GM21381 (cell line): Measurements from ENCODE around the gene SLC17A2.

ENCODE experiments used
- ATAC-seq: cut with Tn5 transposase; IDR thresholded peaks from one replicate; pipeline ENCODE4 v1.9.1; 2021; ENCODE audit warnings: mild to moderate bottlenecking, moderate library complexity; ENCODE audit not compliant: unreplicated experiment

SLC17A2 gene

DNA sequence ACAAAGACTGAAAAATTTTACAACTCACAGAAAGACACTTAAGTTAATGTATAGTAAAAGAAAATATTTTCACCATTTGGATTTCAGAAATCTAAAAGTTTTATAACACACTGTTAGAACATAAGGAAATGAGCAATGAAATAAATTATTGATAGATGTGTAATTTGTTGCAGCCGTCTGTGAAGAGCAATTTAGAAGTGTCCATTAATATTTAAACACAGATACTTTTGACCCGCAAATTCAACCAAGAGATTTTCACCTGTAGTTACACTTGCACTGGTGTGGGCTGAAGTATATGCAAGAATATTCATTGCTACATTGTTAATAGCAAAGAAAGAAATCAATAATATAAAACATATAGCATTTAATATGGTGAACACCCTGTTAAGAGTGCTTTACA is 41.9 kb downstream of the SLC17A2 start:
- ATAC-seq = no peak

DNA sequence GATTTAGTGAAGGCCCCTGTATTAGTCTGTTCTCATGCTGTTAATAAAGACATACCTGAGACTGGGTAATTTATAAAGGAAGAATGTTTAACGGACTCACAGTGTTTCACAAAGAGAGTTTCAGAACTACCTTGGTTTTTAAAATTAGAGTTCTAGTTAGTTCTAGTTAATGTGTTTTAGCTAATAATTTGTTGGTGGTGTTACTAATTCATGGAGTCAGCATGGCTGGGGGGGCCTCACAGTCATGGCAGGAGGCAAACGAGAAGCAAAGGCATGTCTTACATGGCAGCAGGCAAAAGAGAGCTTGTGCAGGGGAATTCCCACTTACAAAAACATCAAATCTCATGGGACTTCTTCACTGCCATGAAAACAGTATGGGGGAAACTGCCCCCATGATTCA is 44.4 kb downstream of the SLC17A2 start:
- ATAC-seq = no peak

- ATAC-seq = no peak
Measured at GRCh38 chr6:25883991-25884390, 46.5 kb downstream of the SLC17A2 start.

GRCh38 chr6:25883536-25883935 is 47.0 kb downstream of the SLC17A2 start:
- ATAC-seq = no peak

GRCh38 chr6:25882051-25882496 is 48.4 kb downstream of the SLC17A2 start:
- ATAC-seq = no peak

DNA sequence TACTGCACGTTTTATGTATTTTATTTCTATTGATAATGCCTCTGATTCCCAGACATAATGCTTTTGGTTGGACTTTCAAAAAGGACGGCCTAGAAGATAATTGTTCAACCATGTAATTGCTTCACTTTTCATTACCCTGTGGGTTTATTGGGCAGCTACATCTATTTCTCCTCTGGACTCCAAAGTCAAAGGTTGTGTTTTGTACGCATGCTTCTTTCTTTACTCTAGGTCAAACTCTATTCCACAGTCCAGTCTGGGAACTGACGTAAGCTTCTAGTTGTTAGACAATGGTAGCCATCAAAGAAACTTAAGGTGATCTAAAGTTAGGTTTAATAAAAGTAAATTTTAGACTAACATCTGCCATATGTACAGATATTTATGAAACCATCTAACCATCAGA is 49.9 kb downstream of the SLC17A2 start:
- ATAC-seq = no peak

- ATAC-seq = no peak
Measured at GRCh38 chr6:25878721-25879322, 51.7 kb downstream of the SLC17A2 start.

DNA sequence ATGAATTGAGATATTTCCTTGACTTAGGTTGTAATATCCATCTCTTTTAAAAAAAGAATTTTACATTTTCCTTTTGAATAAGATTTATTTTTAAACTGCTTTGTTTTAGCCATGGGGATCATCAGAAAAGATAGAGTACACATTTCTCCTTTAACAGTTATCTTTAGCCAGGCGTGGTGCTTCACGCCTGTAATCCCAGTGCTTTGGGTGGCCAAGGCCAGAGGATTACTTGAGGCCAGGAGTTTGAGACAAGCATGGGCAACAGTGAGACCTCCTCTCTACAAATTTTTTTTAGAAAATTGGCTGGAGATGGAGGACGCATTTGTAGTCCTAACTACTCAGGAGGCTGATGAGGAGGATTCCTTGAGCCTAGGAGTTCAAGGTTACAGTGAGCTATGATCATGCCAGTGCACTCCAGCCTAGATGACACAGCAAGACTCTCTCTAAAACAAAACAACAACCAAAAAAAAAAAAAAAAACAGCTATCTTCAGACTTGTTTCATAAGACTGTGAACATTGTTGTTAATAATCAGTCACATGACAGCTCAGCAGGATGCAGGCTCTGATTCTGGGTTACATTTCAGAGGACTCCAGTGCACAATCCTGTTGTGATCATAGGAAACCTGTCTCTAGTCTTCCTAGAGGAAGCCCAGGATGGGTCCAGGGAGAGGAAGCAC is 54.4 kb downstream of the SLC17A2 start:
- ATAC-seq = no peak

DNA sequence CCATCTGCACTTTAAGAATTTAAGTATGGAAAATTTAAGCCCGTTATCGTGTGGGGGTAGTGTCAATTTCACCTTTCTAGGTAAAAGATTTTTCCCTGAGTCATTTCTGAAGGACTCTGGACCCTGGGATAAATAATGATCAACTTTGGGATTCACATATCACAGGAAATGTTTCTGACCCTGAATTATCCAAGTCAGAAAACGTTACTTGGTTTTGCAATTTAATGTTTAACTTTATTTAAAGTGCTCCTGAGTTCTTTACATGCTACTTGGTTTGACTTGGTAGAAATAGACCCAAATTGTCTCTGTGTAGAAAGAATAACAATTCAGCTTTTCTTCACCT is 55.0 kb downstream of the SLC17A2 start:
- ATAC-seq = no peak

GRCh38 chr6:25874822-25875562 is 55.5 kb downstream of the SLC17A2 start:
- no peak for ATAC-seq

- no peak for ATAC-seq
Measured at GRCh38 chr6:25874118-25874517, 56.4 kb downstream of the SLC17A2 start, which contains the start of gene SLC17A3. TSS of gene SLC17A3 (minus strand) at chr6:25874243. CDS start at chr6:25868387, 5,856 bp downstream.

GRCh38 chr6:25872814-25873213 is 57.7 kb downstream of the SLC17A2 start:
- ATAC-seq = no peak

DNA sequence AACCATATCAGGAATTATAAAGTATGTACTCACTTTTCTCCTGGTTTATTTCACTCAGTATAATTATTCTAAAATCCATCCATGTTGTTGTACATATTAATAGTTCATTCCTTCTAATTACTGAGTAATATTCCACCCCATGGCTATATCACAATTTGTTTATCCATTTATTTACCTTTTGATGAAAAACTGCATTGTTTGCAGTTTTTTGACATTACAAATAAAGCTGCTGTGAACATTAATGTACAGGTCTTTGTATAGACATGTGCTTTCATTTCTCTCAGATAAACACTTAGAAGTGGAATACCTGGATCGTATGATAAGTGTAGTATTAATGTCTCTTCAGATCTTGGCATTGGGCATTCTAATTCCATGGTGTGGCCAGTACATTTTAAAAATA is 60.7 kb downstream of the SLC17A2 start:
- no peak for ATAC-seq

- ATAC-seq = no peak
Measured at GRCh38 chr6:25868436-25869183, 61.9 kb downstream of the SLC17A2 start.

- ATAC-seq = no peak
Measured at GRCh38 chr6:25866011-25866410, 64.5 kb downstream of the SLC17A2 start.

DNA sequence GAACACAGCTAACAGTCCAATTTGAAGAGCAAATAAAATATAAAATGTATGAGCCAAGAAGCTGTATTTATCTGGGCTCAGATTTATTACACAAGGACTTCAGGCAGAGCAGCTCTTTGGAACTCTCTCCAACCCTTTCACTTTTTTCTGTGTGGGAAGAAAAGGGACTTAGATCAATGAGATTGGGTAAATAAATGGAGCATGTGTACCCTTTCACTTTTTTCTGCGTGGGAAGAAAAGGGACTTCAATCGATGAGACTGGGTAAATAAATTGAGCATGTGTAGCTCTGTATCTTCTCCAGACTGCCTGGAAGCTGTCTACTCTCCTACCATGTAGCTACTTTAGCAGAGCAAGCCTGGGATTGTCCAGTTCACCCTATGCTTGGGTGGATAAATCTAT is 67.1 kb downstream of the SLC17A2 start:
- ATAC-seq = no peak
